B cell (primary cell): Measurements from ENCODE around the gene STX17. TPM values are rescaled to one million over a fixed set of nuclear protein-coding genes. Genes with fewer than 3 reads are reported as not detected.

Experiments used
- ATAC-seq: fragments of 200-7000 bp; cut with Tn5 transposase; one replicate; pipeline ENCODE4 v1.10.0; 2021; ENCODE audit warnings: low read depth, mild to moderate bottlenecking, moderate number of reproducible peaks, moderate library complexity
- CTCF ChIA-PET: fragments of 350-600 bp; sonication (Branson Sonifier 250); formaldehyde crosslinking; loops from one replicate; lab custom pipeline; 2021; ENCODE audit warnings: antibody characterized with exemption, inconsistent platforms; lab: Charles Lee
- POLR2A ChIA-PET: fragments of 350-600 bp; sonication (Branson Sonifier 250); formaldehyde crosslinking; loops from one replicate; lab custom pipeline; 2021; ENCODE audit warnings: antibody characterized with exemption; lab: Charles Lee
- DNase-seq: peaks from one replicate; pipeline ENCODE4 v3.0.0; 2013
- H2AFZ ChIP-seq: 2 replicates; pipeline ENCODE4 v1.6.1; 2012; ENCODE audit warnings: mild to moderate bottlenecking, low read depth, low read length; ENCODE audit not compliant: insufficient read depth, poor library complexity, severe bottlenecking
- H3K27ac ChIP-seq, 2 donors: 1 replicate in 1 of 2; 2 replicates in 1 of 2; pipeline ENCODE4 v1.5.1; 2012 to 2013; ENCODE audit warnings: low read length in 2 of 2, mild to moderate bottlenecking in 2 of 2, moderate library complexity in 1 of 2
- H3K27me3 ChIP-seq, 4 experiments: fragments of 200-600 bp in 1 of 4; sonication (generic) in 1 of 4; replicated peaks in 1 of 4; 1 replicate in 2 of 4; 2 replicates in 2 of 4; pipeline versions ENCODE4 v1.6.1 to v1.7.0; 2013 to 2016; ENCODE audit warnings: low read length in 3 of 4, mild to moderate bottlenecking in 2 of 4, mixed read lengths in 1 of 4, moderate library complexity in 1 of 4; ENCODE audit not compliant: insufficient read depth in 4 of 4, control insufficient read depth in 3 of 4; ENCODE audit errors: control extremely low read depth in 1 of 4
- H3K36me3 ChIP-seq, 2 experiments: replicated peaks in 1 of 2; 1 replicate in 1 of 2; 2 replicates in 1 of 2; pipeline versions ENCODE4 v1.6.1 to v1.7.1; 2013; ENCODE audit warnings: low read length in 1 of 2; ENCODE audit not compliant: insufficient read depth in 2 of 2, control insufficient read depth in 1 of 2; ENCODE audit errors: control extremely low read depth in 1 of 2, extremely low read depth in 1 of 2
- H3K4me1 ChIP-seq, 2 donors: fragments of 200-600 bp in 1 of 2; sonication (generic) in 1 of 2; 1 replicate in 1 of 2; 2 replicates in 1 of 2; pipeline versions ENCODE4 v1.5.1 to v1.6.1; 2013 to 2017; ENCODE audit warnings: low read length in 2 of 2; ENCODE audit not compliant: control insufficient read depth in 2 of 2, insufficient read depth in 2 of 2
- H3K4me2 ChIP-seq: replicated peaks from 2 replicates; pipeline ENCODE3; 2012; ENCODE audit warnings: mild to moderate bottlenecking, low read depth, low read length; ENCODE audit not compliant: poor library complexity, severe bottlenecking
- H3K4me3 ChIP-seq, 5 experiments: fragments of 200-600 bp in 1 of 5; sonication (generic) in 1 of 5; 1 replicate in 3 of 5; 2 replicates in 2 of 5; pipeline versions ENCODE4 v1.5.1 to v1.7.0; 2011 to 2016; ENCODE audit warnings: low read length in 4 of 5, mild to moderate bottlenecking in 4 of 5, low read depth in 2 of 5, control low read depth in 1 of 5, moderate library complexity in 1 of 5; ENCODE audit not compliant: insufficient read depth in 1 of 5; ENCODE audit errors: control extremely low read depth in 1 of 5, extremely low read depth in 1 of 5
- H3K79me2 ChIP-seq: fragments of 200-600 bp; sonication (generic); one replicate; pipeline ENCODE4 v1.6.0; 2016; ENCODE audit warnings: low read length; ENCODE audit not compliant: control insufficient read depth, insufficient read depth
- H3K9ac ChIP-seq: fragments of 200-600 bp; sonication (generic); 2 replicates; pipeline ENCODE4 v1.6.1; 2017; ENCODE audit warnings: mild to moderate bottlenecking, low read length, moderate library complexity
- H3K9me3 ChIP-seq, 3 donors: one replicate each; pipeline versions ENCODE4 v1.6.1 to v1.7.1; 2013; ENCODE audit warnings: low read length in 2 of 3; ENCODE audit not compliant: control insufficient read depth in 2 of 3, insufficient read depth in 1 of 3; ENCODE audit errors: control extremely low read depth in 1 of 3
- H4K20me1 ChIP-seq: 2 replicates; pipeline ENCODE4 v1.6.0; 2012; ENCODE audit warnings: mild to moderate bottlenecking, low read length; ENCODE audit not compliant: insufficient read depth, control insufficient read depth, poor library complexity, severe bottlenecking
- H3K27ac Mint-ChIP-seq: one replicate; pipeline ENCODE4 v1.8.0; 2021; ENCODE audit warnings: mixed read lengths
- H3K27me3 Mint-ChIP-seq: one replicate; pipeline ENCODE4 v1.8.0; 2021; ENCODE audit warnings: mixed read lengths
- H3K4me1 Mint-ChIP-seq: one replicate; pipeline ENCODE4 v1.8.0; 2021; ENCODE audit warnings: mixed read lengths
- H3K4me3 Mint-ChIP-seq: one replicate; pipeline ENCODE4 v1.8.0; 2021; ENCODE audit warnings: mixed read lengths
- H3K9me3 Mint-ChIP-seq: one replicate; pipeline ENCODE4 v1.8.0; 2022; ENCODE audit warnings: mixed read lengths; ENCODE audit not compliant: insufficient read depth
- EZH2 ChIP-seq: IDR thresholded peaks from 2 replicates; pipeline ENCODE4 v1.6.1; 2012; ENCODE audit warnings: borderline replicate concordance, low read depth, mild to moderate bottlenecking, moderate library complexity, low read length; ENCODE audit not compliant: insufficient read depth, poor library complexity, severe bottlenecking
- WGBS: methylation state at CpG from one replicate; pipeline ENCODE4 v1.1.5; 2013; ENCODE audit warnings: missing lambda C conversion rate; ENCODE audit not compliant: insufficient coverage; 5-methylcytosine and 5-hydroxymethylcytosine counted together
- intact Hi-C: fragments of 100-400 bp; cut with micrococcal nuclease; formaldehyde crosslinking; loops from one replicate; pipeline ENCODE4 v1.10.0; 2022
- polyA plus RNA-seq: library from polyadenylated mRNA; depleted of rRNA; stranded (reverse); fragments of >200 nt; gene quantifications from 2 replicates; pipeline ENCODE4 v1.2.3, GENCODE V29; 2012
- total RNA-seq, 2 donors: library from RNA; stranded (reverse); fragments of 120-200 nt in 1 of 2; gene quantifications; 1 replicate in 1 of 2; 2 replicates in 1 of 2; pipeline versions ENCODE4 v1.2.3 to v1.2.4, GENCODE V29; 2013 to 2022
- TF ChIP-seq, protein P1 (sequence below): fragments of 200-600 bp; IDR thresholded peaks from one replicate; pipeline ENCODE4 v1.8.0; 2022; ENCODE audit warnings: antibody characterized with exemption, mild to moderate bottlenecking

The STX17 gene
- total and polyA plus RNA-seq, 2 donors (not counting 1 experiment from before 2014, with no cell fraction given), result 7.2 to 40.2 TPM

DNA sequence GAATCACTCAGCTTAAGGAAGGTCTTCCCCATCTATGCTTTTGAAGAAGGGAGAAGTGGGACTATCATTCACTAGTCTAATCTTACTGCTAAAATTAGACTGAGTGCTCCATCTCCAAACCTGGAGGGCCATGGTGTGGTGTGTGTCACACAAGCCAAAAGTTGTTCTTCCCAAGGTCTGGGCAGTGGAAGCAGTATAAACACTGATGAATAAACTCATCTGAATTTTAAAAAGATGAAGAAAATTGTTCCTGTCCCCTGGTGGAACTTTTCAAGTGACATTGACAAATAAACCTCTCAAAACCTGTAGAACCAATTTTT, 16.2 kb downstream of the STX17 start:
- Mint-ChIP-seq H3K9me3 (peaks cover 2% of the 10 kb centered on the region), H3K4me3 (no peak overlapping the region), H3K4me1 (no peaks in the 10 kb centered on the region), H3K27me3 (no peaks in the 10 kb centered on the region), H3K27ac (no peak overlapping the region)
- Histone ChIP-seq H3K27me3 (no peaks in the 10 kb centered on the region), H3K79me2 (peaks cover 12% of the 10 kb centered on the region), H3K9me3 (peaks cover 3 to 17% (median 6%) of the 10 kb centered on the region in 3 donors), H4K20me1 (peaks cover 5% of the 10 kb centered on the region), H3K9ac (no peak overlapping the region), H3K27ac (no peak overlapping the region), H3K36me3 (peaks cover 20 to 43% of the 10 kb centered on the region in 2 experiments), H2AFZ (no peak overlapping the region), H3K4me2 (no peak overlapping the region), H3K4me1 (no peaks in the 10 kb centered on the region), H3K4me3 (no peak overlapping the region)
- TF ChIP-seq, protein P1, sequence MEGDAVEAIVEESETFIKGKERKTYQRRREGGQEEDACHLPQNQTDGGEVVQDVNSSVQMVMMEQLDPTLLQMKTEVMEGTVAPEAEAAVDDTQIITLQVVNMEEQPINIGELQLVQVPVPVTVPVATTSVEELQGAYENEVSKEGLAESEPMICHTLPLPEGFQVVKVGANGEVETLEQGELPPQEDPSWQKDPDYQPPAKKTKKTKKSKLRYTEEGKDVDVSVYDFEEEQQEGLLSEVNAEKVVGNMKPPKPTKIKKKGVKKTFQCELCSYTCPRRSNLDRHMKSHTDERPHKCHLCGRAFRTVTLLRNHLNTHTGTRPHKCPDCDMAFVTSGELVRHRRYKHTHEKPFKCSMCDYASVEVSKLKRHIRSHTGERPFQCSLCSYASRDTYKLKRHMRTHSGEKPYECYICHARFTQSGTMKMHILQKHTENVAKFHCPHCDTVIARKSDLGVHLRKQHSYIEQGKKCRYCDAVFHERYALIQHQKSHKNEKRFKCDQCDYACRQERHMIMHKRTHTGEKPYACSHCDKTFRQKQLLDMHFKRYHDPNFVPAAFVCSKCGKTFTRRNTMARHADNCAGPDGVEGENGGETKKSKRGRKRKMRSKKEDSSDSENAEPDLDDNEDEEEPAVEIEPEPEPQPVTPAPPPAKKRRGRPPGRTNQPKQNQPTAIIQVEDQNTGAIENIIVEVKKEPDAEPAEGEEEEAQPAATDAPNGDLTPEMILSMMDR, result no peak
- no peak for TF ChIP-seq EZH2
- intact Hi-C loops, result no loop called here
- CTCF ChIA-PET, result no interaction called here
- ATAC-seq, result no peak
- no peak for DNase-seq
- POLR2A ChIA-PET, result no interaction called here

DNA sequence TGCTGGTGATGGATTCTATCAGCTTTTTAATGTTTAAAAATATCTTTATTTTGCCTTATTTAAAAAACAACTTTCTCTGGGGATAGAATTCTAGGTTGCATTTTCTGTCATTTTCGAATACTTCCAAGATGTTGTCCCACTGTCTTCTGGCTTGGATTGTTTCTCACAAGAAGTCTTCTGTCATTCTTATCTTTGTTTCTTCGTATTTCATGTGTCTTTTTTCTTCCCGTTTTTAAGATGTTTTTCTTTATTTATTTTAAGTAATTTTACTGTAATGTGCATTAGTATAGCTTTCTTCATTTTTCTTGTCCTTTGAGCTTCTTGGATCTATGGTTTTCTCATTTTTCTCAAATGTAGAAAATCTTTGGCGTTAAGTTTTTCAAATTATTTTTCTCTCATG, 19.1 kb downstream of the STX17 start:
- Histone ChIP-seq H4K20me1 (no peaks in the 10 kb centered on the region), H3K27ac (no peak overlapping the region), H3K9me3 (peaks cover 3 to 17% (median 6%) of the 10 kb centered on the region in 3 donors), H3K79me2 (peaks cover 6% of the 10 kb centered on the region), H3K27me3 (no peaks in the 10 kb centered on the region), H3K4me1 (no peaks in the 10 kb centered on the region), H3K4me2 (no peak overlapping the region), H3K36me3 (peaks cover 17 to 30% of the 10 kb centered on the region in 2 experiments), H3K4me3 (no peak overlapping the region), H2AFZ (no peak overlapping the region), H3K9ac (no peak overlapping the region)
- intact Hi-C loops, result no loop called here
- TF ChIP-seq, protein P1, result no peak
- TF ChIP-seq EZH2, result no peak
- no peaks in the 10 kb centered on the region for H3K4me1 Mint-ChIP-seq
- CTCF ChIA-PET, result interaction anchor here (0.6 kb wide), 1 partner anchor 645 kb away, joined by 4 read pairs; no protein-coding TSS in a partner anchor
- no peak overlapping the region for H3K27ac Mint-ChIP-seq
- H3K27me3 Mint-ChIP-seq, result no peaks in the 10 kb centered on the region
- DNase-seq (no peak), ATAC-seq (no peak)
- H3K9me3 Mint-ChIP-seq, result peaks cover 2% of the 10 kb centered on the region
- no CpG with 5 or more reads among the region's 4 CpGs for WGBS
- POLR2A ChIA-PET, result no interaction called here
- no peak overlapping the region for H3K4me3 Mint-ChIP-seq
